ENCODE measurements around the gene AZU1.
"Not testable (repeated sequence)": the region's sequence is repeated elsewhere in the genome, so short reads cannot be mapped to it uniquely, and the experiment has no call there.

Gene AZU1

DNA sequence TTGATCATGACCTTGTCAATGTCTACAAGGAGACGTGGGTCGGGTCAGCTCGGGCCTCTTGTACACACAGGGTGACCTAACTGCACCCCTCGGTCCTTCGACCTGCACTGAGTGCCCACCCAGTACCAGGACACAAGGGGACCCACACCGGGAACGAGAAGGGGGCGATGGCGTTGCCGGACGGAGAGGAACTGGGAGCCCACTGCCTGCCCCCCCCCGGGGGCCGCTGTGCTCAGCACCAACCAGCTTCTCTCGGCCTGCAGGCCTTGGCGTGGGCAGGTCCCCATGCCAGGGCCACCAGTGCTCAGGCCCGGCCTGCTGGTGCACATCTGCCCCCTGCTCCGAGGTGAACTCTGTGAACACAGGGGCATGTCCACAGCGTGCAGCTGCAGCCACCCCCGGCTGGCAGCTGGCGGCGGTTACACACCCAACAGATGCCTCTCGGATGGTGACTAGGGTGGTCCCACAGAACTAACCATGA is 46.0 kb downstream of the AZU1 start:
- no peak for DNase-seq (ENCODE audit: low spot score)

DNA sequence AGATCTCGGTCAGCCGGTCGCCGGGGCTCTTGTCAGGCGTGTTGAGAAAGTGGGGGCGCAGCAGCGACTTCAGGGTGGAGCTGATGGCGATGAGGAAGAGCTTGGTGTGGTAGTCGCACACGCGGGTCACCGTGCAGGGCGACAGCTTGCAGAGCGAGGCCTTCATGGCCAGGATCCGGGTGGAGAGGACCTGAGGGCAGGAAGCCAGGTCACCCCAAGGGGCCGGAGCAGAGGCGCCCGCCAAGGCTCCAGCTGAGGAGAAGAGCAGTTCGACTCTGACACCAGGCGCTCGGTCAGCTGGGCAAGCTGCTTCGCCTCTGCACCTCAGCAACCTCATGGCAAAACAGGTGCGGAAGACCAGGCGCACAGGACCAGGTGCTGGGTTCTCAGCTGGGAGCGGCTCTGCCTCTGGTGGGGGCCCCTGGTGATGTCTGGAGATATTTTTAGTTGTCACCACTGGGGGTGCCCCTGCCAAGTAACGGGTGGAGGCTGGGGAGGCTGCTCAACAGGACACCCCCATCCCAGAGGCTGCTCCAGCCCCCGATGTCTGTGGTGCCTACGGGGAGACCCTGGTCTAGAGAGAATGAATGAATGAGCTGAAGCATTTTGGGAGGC is 47.7 kb downstream of the AZU1 start:
- no peak for DNase-seq (ENCODE audit: low spot score)

DNA sequence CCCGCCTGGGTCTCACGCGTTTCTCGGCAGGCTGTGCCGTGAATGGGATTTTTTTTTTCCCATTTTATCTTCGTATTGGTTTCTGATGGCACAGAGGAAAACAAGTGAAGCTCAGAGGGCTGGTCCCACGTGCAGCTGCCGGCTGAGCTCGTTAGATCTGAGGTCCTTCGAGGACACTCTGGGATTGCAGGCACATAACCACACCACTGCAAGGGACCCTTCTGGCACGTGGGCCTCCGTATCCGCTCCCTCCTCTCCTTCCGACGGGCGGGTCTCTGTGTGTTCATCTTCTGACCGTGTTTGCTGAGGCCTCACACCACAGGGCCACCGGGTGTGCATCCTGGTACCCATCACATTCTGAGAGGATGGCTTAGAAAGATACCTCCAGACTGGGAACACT is 48.5 kb downstream of the AZU1 start:
- DNase-seq (ENCODE audit: low spot score): no peak

DNA sequence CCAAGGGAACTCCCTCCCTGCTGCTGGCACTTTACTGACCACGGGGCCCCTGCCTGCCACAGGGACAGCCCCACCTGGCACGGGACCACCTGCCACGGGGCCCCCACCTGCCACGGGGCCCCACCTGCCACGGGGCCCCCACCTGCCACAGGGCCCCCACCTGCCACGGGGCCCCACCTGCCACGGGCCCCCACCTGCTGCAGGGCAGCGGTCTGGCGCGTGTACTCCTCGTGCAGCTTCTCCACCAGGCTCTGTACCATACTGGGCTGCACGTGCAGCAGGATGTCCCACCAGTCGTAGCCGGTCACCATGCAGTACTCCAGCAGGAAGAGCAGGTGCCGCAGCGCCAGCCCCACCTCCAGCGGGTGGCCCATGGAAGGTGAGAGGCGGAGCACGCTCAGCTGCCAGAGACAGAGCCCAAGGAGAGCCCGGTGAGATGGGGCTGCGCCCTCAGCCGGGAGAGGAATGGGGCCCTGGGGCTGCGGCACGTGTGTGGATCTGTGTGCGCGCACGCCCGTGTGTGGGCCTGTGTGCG is 49.2 kb downstream of the AZU1 start:
- no peak for DNase-seq (ENCODE audit: low spot score)

DNA sequence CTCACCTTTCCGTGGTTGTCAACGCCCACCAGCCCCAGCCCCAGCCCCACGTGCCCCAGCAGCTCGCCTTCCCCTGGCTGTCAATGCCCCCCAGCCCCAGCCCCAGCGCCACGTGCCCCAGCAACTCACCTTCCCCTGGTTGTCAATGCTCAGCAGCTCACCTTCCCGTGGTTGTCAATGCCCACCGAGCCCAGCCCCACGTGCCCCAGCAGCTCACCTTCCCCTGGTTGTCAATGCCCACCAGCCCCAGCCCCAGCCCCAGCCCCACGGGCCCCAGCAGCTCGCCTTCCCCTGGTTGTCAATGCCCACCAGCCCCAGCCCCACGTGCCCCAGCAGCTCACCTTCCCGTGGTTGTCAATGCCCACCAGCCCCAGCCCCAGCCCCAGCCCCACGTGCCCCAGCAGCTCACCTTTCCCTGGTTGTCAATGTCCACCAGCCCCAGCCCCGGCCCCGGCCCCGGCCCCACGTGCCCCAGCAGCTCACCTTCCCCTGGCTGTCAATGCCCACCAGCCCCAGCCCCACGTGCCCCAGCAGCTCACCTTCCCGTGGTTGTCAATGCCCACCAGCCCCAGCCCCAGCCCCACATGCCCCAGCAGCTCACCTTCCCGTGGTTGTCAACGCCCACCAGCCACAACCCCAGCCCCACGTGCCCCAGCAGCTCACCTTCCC is 50.5 kb downstream of the AZU1 start:
- DNase-seq (ENCODE audit: low spot score): not testable (repeated sequence)

DNA sequence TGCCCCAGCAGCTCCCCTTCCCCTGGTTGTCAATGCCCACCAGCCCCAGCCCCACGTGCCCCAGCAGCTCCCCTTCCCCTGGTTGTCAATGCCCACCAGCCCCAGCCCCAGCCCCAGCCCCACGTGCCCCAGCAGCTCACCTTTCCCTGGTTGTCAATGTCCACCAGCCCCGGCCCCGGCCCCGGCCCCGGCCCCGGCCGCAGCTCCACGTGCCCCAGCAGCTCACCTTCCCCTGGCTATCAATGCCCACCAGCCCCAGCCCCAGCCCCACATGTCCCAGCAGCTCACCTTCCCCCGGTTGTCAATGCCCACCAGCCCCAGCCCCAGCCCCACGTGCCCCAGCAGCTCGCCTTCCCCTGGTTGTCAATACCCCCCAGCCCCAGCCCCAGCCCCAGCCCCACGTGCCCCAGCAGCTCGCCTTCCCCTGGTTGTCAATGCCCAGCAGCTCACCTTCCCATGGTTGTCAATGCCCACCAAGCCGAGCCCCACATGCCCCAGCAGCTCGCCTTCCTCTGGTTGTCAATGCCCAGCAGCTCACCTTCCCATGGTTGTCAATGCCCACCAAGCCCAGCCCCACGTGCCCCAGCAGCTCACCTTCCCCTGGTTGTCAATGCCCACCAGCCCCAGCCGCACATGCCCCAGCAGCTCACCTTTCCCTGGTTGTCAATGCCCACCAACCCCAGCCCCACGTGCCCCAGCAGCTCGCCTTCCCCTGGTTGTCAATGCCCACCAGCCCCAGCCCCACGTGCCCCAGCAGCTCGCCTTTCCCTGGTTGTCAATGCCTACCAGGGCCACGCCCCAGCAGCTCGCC is 51.3 kb downstream of the AZU1 start:
- DNase-seq (ENCODE audit: low spot score): not testable (repeated sequence)

DNA sequence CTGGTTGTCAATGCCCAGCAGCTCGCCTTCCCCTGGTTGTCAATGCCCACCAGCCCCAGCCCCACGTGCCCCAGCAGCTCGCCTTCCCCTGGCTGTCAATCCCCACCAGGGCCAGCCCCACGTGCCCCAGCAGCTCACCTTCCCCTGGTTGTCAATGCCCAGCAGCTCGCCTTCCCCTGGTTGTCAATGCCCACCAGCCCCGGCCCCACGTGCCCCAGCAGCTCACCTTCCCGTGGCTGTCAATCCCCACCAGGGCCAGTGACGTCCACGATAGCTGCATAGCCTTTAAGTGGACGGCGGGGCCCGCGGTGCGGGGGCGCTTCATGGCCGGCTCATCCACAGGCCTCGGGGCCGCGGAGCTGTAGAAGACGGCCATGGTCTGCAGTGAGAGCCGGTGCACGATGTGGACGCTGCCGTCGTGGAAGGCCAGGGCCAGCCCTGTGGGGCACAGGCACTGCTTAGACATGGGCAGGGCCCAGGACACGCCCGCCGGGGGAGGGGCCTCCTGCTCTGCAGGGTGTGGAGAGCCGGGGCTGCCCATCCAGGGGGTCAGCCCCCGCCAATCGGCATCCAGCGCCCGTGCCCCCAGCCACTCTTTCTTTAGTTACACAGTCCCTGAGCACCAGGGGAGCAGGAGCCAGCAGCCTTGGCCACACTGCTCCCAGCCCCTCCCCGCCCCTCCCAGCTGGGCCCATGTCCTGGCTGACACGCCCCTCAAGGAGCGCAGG is 52.2 kb downstream of the AZU1 start:
- no peak for DNase-seq (ENCODE audit: low spot score)
